NCI-H2029 (cell line): ENCODE measurements around the gene IQGAP2.

Source experiments
- DNase-seq: peaks from one replicate; lab custom pipeline; 2025; lab: John Stamatoyannopoulos, UW

Gene IQGAP2

DNA sequence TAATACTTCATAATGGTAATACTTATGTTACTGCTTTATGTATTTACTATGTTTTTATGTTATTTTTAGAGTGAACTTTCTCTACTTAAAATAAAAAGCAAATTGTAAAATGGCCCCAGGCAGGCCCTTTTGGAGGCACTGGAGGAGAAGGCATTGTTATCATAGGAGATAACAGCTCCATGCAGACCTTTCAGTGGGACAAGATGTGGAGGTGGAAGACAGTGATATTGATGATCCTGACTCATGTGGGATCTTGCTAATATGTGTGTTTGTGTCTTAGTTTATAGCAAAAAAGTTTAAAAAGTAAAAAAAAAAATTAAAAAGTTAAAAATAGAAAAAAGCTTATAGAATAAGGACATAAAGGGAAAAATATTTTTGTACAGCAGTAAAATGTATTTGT lies 74.5 kb downstream of the IQGAP2 start:
- no peak for DNase-seq

DNA sequence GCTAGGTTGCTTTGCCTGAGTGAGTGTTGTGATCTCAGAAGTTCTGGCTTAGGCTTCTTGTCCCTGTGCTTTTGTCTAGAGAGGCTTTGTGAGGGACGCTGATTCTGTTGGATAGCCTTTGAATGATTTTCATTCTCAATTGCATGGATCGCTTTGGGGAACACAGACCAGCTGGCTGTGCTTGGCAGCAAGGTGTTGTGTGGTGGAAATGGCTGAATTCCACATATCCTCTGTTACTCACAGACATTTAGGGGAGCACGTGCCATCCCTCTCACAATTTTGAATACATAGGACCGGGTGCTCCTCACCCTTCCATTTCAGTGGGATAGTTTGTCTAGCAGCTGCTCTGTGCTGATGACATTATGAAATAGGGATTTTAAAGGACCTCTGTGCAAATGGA lies 76.2 kb downstream of the IQGAP2 start:
- DNase-seq, result no peak

DNA sequence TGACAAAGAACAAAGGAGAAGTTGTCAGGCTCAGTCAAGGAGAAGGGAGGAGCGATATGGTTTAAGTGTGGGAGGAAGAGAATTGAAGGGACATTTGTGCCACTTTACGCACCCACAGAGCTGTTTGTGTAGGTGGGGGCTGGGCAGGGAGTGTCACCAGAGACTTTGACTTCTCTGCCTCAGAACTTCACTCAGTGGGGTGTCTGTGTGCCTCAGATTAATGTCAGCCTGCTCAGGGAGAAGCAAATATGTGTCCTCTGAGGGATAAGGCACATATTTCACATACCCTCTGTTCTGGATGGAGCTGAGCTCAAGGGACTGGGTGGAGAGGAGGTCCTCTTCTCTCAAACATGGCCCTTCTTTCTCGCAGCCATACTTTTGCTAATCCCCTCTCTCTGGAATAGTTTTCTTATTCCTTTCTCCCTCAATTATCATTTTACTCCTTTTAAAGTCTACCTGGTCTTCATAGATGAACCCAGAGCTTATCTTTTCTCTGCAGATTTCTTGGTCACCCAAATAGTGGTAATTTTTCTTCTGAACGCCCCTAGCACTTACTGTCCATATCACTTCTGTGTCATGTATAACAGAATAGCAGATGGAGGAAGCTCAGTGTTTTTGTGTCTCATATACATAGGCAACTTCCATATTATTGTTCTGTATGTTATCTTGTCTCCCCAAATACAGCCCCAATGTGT lies 77.0 kb downstream of the IQGAP2 start:
- DNase-seq, result no peak

DNA sequence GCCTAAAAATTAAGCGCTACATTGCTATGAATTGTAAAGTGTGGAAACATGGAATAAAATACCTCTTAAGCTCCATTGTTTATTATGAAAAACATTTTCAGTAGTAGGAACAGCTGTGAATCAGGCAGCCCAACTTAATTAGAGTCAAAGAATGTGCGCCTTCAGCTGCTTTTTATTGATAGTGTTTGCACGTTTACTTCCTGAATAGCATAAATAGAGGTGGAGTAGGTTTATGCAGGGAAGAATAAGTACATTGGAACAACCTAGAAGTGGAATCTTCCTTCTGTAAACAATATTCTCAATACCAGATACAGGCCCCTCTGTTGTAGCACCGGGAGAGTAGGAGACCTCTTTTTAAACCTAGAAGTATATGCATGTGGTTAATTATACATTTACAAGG lies 79.9 kb downstream of the IQGAP2 start:
- no peak for DNase-seq

DNA sequence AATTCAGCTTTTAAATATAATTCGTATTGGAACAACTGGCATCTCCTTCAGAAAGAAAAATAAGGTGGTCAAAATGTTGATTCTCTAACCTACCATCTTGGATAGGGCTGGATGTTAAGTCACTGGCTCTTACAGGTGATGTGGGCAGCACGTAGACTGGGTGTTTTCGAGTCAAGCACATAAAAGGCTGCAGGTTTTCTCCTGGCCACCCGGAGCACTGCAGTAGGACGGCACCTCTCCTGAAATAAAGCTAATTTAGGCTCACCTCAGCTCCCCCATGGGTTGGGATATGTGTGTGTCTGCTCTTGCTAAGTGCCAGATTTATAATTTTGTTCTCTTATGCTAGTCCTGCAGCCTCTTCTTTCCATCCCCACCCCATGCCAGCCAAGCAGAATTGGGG lies 80.3 kb downstream of the IQGAP2 start:
- no peak for DNase-seq

DNA sequence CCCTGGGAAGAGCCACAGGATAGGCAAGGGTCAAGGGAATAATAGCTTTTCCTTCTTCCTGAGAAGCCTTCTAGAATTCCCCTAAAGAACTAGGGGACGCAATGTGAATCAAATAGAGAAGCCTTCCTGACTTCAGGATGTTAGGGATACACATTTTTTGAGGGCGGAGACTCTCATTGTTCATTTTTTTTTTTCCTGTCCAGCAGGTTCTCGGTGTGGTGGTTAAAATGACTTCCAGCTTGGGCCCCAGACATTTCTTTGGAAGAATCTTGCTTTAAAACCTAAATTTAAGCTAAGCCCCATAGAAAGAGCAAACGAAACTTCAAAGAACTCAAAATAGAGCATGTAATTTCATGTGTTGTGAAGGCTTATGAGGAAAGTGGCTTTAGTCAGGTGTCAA lies 80.8 kb downstream of the IQGAP2 start:
- DNase-seq, result no peak

DNA sequence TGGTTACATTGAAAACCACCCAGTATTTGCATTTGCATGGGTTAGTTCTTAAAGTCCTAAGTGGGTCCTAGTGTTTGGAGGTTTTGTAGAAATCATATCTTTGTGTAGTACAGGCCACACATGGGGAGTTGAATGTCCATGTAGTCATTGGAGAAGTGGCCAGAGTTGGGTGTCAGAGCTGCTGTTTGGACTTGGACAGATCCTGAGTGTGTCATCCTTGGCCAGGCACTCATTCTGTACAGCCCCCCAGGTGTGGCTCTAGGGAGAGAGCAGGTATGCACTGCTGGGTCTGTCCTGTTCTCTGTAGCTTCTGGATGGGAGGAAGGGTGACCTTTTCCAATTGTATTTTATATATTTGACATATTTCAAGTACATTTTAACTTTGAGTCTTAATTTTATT lies 82.4 kb downstream of the IQGAP2 start:
- no peak for DNase-seq

DNA sequence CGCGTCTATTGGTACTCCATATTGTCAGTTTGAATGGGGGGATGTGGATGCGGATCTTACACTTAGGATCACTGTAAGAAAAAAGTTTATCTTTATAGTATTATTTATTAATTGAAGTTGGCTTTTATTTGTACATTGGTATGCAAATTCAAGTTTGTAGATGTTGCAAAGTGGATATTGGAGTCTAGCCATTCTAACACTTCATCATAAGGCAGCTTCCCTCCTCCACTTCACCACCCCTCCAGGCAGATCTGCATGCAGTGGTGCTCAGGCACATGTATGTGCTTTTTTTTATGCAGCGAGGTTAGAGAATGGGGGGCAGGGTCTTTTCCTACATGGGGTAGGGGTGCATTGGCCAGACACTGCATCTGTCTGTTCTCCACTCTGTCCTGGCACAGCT lies 84.3 kb downstream of the IQGAP2 start:
- no peak for DNase-seq

DNA sequence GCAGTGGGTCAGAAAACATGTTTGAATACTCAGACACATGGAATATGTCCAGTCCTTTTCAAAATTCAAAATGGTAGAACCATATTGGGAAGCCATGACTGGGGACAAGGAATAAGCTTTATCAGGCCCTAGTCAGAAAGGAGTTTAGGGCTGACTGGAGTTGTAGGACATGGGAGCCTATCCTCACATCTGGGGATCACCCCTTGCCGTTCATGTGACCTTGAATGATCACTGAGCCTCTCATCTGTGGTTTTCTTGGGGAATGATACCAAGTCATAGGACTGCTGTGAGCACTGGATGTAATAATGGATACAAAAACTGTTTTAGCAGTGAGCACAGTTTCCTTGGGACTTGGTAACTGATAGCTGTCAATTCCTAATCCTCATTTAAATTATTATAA lies 84.7 kb downstream of the IQGAP2 start:
- no peak for DNase-seq

DNA sequence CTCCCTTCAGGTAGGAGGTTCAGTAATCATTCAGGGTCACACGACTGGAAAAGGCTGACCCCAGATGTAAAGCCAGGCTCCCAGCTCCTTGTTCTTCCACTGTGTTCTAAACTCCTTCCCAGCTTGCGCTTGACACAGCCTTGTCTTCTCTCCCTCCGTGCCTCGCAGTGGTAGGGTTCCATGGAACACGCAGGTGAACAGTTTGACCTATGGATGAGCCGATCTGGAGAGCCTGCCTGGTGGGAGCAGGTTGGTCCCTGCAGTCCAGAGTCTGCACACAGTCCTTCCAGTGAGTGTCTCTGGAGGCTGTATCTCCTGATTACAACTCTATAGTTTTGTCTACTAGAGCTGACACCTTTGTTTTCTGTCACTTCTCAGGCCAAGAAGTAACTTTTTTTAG lies 85.9 kb downstream of the IQGAP2 start:
- DNase-seq, result no peak

DNA sequence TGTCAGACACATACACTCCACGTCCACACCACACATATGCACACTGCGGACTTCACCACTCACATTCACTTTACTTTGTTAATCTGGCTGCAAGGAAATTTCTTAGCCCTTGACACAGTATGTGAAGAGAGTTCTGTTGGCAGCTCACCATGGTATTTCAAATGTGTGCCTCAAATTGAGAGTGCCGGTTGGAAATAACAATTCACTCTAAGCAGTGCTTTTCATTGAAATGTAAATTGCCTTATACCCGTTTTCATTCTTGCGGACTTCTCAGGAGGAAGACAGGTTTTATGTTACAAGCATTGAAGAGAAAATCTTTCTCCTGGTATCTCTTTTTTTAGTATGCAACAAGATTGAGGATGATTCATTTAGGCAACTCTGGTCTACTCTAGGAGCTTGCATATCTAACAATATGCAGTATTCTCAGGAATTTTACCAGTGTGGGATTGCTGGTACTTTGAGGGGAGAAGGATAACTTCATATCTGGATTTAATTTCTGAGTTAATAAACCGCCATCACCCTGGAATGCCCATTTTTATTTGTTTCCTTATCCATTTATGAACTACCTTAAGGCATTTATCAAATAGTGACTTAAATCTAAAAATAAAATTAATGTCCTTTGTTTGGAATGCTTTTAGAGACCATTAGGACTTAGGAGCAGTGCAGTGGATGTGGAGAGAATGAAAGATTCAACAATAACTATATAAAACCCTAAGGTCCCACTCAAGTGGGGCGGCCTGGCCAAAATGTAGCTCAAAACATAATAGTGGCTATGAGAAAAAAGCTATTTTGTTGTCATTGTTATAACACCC lies 87.0 kb downstream of the IQGAP2 start:
- no peak for DNase-seq

DNA sequence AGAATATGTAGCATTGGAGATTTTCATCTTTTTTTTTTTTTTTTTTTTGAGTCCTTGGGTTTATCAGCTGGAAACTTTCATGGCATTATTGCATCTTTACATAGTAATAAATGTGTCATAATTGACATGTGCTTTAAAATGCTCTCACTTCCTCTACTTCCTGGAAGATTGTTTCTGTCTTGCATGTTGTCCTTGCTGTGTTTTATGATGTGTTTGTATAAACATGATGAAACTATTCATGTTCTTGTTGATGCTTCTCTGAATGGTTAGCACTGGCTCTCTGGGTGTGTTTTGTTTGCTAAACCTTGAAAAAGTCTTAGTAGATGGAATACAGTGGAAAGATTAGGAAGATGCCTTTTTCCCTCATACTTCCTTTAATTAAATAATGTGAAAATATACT lies 87.9 kb downstream of the IQGAP2 start:
- no peak for DNase-seq

DNA sequence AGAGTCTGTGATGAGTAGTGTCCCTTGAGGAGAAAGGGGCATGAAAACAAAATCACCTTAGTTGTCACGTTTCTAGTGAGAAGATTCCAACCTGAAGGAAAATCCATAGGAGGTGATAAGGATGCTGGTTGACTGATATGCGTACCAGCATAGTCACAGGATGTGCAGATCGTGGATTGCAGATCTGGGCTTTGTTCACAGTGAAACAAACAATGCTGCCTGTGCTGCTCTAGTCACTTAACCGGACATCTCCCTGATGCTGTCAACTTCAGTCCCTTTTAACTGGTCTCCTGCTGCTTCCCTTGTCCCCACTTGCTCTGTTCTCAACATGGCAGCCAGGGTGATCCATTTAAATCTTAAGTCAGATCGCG lies 89.7 kb downstream of the IQGAP2 start:
- no peak for DNase-seq

DNA sequence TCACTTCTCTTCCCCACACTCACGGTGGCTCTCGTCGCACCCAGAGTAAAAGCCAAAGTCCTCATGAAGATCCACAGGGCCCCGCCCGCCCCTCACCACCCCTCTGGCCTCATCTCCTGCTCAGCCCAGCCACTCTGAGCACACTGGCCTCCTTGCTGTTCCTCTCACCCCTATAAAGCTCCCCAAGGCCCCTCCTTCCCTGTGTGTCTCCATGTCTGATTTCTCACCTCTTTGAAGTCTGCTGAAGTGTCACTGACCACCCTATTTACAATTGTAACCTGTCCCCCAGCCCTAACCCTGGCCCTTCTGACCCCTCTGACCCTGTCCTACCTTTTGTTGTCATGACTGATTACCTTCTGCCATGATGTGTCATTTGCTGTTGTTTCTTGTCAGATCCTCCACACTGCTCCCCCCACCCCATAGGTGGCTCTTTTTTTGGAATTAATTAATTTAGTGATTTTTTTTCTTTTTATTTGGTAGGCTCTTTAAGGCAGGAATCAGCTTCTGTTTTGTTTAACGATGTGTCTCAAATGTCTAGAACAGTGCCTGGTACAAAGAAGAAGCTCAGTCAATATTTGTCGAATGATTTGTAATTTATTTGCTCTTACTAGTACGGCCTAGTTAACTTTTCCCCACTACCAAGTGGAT lies 90.2 kb downstream of the IQGAP2 start:
- no peak for DNase-seq

DNA sequence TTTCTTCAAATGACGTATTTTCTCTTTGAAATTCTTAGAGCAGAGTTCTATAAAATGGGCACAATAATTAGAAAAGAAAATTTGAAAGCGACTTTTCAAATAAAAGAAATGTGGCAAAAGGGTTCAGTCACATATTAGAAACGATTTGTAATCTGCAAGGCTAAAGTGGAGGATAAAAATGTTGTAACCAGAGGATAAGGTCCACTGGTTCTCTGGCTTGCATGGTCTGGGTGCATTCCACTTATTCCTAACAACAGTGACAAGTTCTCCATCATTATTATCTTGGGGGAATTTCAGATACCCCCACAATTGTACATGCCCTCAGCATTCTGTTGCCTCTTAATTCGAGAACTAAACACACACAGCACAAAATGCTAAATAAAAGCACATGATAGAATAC lies 91.1 kb downstream of the IQGAP2 start:
- DNase-seq, result no peak

DNA sequence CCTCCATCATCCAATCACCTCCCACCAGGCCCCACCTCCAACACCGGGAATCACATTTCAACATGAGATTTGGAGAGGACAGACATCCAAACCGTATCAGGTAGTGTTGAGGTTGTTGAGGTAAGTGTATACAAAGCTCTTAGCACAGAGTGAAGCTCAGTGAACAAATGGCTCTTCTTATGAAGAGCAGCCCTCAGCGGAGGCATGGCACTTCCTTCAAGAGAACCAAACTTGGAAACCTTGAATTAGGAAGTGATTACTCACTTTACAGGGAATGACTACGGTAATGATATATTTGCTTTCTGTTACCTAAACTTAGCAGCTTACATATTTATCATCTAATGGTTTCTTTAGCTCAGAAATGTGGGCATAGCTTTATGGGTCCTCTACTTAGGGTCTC lies 92.8 kb downstream of the IQGAP2 start:
- DNase-seq, result no peak

DNA sequence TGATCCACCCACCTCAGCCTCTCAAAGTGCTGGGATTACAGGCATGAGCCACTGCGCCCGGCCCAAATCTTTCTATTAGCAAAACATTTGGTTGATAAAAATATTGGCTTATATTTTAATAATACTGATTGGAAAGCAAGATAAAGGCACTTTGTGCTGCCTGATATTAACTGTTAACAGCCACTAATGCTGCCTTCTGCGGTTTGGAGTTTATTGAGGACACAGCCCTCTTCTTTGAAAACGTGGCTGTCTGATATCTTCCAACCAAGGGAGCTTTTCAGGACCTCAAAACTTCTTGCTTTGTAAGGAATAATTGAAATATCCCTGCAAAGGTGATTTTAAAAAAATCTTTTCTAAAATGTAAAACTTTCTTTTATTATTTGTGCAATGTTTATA lies 94.0 kb downstream of the IQGAP2 start:
- DNase-seq, result no peak

DNA sequence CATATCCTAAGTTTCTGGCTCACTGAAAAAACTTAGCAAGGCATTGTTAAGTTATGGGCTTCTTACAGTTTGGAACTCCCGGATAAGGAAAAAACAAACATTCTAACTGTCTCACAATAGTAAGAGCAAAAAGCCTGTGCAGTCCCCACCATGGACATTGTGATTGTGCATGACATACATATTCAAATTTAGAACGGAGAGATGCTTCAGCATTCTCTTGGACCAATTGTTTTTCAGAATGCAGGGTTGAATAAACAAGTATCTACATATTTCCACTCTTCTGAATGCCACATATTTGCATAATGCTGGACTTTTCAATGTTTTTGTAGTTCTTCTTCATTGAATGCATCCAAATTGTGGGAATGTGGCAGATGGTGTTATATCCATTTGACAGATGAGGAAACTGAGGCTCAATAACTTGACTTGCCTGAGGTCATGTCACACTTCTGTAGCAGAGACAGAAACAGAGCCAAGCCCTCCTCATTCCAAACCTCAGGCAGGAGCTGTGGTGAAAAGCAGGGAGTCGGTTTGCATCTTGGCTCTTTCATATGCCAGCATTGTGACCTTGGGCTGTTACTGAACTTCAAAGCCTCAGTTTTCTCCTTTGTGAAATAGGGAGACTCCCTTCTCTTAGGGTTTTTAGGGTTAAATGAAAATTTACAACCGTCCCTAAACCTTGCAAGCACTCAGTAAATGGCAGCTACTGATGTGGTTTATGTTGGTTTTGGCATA lies 95.1 kb downstream of the IQGAP2 start:
- DNase-seq, result no peak

DNA sequence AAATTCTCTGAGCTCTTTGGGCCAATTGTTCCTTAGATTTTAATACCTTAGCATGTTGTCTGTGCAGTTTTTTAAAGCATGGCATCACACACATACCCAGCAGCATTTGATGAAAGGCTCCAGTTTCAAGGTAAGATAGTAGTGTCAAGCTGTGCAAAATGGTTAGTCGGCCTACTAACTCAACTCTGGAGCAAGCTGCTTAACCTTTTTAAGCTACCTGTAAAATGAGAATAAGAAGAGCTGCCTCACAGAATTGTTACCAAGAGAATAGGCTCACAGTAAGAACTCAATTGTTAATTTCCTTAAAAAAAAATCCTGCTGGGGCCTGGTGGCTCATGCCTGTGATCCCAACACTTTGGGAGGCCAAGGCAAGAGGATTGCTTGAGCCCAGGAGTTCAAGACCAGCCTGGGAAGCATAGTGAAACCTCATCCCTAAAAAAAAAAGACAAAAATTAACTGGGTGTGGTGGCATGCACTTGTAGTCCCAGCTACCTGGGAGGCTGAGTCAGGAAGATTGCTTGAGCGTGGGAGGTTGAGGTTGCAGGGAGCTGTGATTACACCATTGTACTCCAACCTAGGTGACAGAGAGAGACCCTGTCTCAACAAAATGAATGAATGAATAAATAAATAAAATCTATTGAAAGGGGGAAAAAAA lies 96.5 kb downstream of the IQGAP2 start:
- DNase-seq, result no peak

DNA sequence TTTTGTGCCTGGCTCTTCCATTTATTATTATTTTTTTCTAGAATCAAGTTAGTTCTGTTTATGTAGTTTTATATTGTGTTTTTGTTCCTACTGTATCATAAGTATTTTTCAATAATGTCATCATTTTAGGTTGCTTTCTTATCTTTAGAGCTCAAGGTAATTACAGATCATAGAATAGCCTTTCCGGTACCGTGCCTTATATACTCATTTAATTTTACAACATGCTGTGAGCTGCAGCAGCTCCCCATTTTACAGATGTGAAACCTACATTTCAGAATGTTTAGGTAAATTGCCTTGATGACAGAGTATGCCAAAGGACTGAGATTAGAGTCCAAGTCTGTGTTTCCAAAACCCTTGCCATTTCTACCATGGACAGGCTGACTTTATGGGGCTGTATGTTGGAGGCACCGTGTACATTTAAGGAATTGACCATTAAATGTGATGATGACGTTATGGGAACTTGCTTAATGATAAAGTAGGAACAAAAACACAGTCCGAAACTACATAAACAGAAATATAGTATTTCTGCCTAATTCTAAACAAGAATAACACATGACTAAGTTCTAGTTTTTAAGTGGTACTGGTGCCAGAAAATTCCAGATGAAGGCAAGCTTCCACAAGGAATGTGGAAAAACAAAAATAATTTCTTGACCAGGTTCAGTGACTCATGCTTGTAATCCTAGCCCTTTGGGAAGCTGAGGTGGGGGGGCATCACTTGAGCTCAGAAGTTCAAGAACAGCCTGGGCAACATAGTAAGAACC lies 97.7 kb downstream of the IQGAP2 start:
- no peak for DNase-seq

DNA sequence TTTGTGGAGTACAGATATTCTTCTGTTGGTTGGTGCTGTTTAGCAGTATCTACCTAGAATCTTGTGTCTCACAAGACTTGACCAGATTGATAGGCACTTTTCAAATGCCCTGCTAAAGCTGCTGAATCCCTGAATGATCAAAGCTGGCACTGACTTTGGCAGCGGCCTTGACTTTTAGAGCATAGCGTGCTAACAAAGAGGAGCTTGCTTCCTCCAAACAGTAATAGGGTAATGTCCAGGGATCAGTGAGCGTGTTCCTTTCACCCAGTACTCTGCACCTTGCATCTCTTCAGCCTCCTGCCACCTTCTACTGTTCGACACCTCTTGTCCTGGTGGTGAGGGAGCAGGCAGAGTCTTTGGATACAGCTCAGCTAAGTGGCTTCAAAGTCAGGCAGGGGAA lies 100.8 kb downstream of the IQGAP2 start:
- no peak for DNase-seq
